IMR-90 (cell line): ENCODE data around the gene DCLRE1A. TPM values are rescaled to one million over a fixed set of nuclear protein-coding genes. Genes with fewer than 3 reads are reported as not detected.

Experiments used
- ATAC-seq: fragments of 200-7000 bp; cut with Tn5 transposase; 2 replicates; pipeline ENCODE4 v1.9.1; 2020; ENCODE audit warnings: low read depth, mild to moderate bottlenecking, moderate library complexity
- BruUV-seq: library from RNA; stranded (reverse); fragments of 400-500 nt; replicated peaks from 2 replicates; lab custom pipeline; 2021; lab: Mats Ljungman, UMichigan
- CTCF ChIA-PET: fragments of 300-600 bp; formaldehyde crosslinking; extraction: SDS; loops from one replicate; lab custom pipeline; 2021; ENCODE audit warnings: antibody characterized with exemption; lab: Yijun Ruan, JAX
- POLR2A ChIA-PET: fragments of 300-600 bp; sonication (Branson Sonifier 250); formaldehyde crosslinking; loops from one replicate; lab custom pipeline; 2022; ENCODE audit warnings: antibody characterized with exemption; ENCODE audit not compliant: unreplicated experiment; lab: Charles Lee
- DNase-seq: peaks from one replicate; pipeline ENCODE4 v3.0.0; 2013
- H2AFZ ChIP-seq: replicated peaks from 2 replicates; pipeline ENCODE3; 2013; ENCODE audit warnings: low read length, mild to moderate bottlenecking; ENCODE audit not compliant: poor library complexity
- H2AK5ac ChIP-seq: 2 replicates; pipeline ENCODE4 v1.6.1; 2013; ENCODE audit warnings: low read depth, low read length, inconsistent platforms
- H2AK9ac ChIP-seq: replicated peaks from 2 replicates; pipeline ENCODE3; 2013; ENCODE audit warnings: mild to moderate bottlenecking, low read depth, low read length, moderate library complexity; ENCODE audit not compliant: poor library complexity
- H2BK120ac ChIP-seq: 2 replicates; pipeline ENCODE4 v1.6.1; 2013; ENCODE audit warnings: low read depth, low read length, inconsistent platforms
- H2BK15ac ChIP-seq: 3 replicates; pipeline ENCODE4 v1.6.1; 2013; ENCODE audit warnings: low read depth, low read length, inconsistent platforms
- H2BK20ac ChIP-seq: 2 replicates; pipeline ENCODE4 v1.6.1; 2013; ENCODE audit warnings: low read depth, mild to moderate bottlenecking, inconsistent platforms, low read length, moderate library complexity
- H2BK5ac ChIP-seq: 2 replicates; pipeline ENCODE4 v1.6.1; 2013; ENCODE audit warnings: mild to moderate bottlenecking, low read depth, low read length, inconsistent platforms; ENCODE audit not compliant: poor library complexity, severe bottlenecking
- H3K14ac ChIP-seq: replicated peaks from 2 replicates; pipeline ENCODE4 v1.6.1; 2013; ENCODE audit warnings: low read depth, low read length, inconsistent platforms
- H3K18ac ChIP-seq: 2 replicates; pipeline ENCODE4 v1.6.1; 2013; ENCODE audit warnings: low read depth, low read length, control low read depth
- H3K23ac ChIP-seq: 2 replicates; pipeline ENCODE4 v1.6.1; 2013; ENCODE audit warnings: low read depth, low read length, inconsistent platforms
- H3K27ac ChIP-seq: 2 replicates; pipeline ENCODE4 v1.5.1; 2013; ENCODE audit warnings: mild to moderate bottlenecking, control low read depth, low read length; ENCODE audit not compliant: insufficient read depth
- H3K27me3 ChIP-seq: 2 replicates; pipeline ENCODE4 v1.6.1; 2013; ENCODE audit warnings: low read length; ENCODE audit not compliant: control insufficient read depth, insufficient read depth
- H3K36me3 ChIP-seq: 2 replicates; pipeline ENCODE4 v1.6.1; 2013; ENCODE audit warnings: low read length, mixed read lengths; ENCODE audit not compliant: control insufficient read depth, insufficient read depth
- H3K4ac ChIP-seq: 2 replicates; pipeline ENCODE4 v1.6.1; 2013; ENCODE audit warnings: low read depth, low read length, inconsistent platforms
- H3K4me1 ChIP-seq: 2 replicates; pipeline ENCODE4 v1.6.1; 2013; ENCODE audit warnings: low read length, mixed read lengths; ENCODE audit not compliant: control insufficient read depth, insufficient read depth
- H3K4me2 ChIP-seq: 2 replicates; pipeline ENCODE4 v1.6.1; 2013; ENCODE audit warnings: low read depth, mild to moderate bottlenecking, control low read depth, low read length, moderate library complexity
- H3K4me3 ChIP-seq: 2 replicates; pipeline ENCODE4 v1.5.1; 2013; ENCODE audit warnings: low read depth, mild to moderate bottlenecking, control low read depth, low read length, moderate library complexity; ENCODE audit not compliant: insufficient read depth
- H3K56ac ChIP-seq: 2 replicates; pipeline ENCODE4 v1.6.1; 2013; ENCODE audit warnings: low read length, inconsistent platforms; ENCODE audit not compliant: insufficient read depth; ENCODE audit errors: extremely low read depth
- H3K79me1 ChIP-seq, 2 experiments: 2 replicates each; pipeline ENCODE4 v1.6.1; 2013; ENCODE audit warnings: low read length in 2 of 2, inconsistent platforms in 1 of 2, low read depth in 1 of 2
- H3K9ac ChIP-seq: 2 replicates; pipeline ENCODE4 v1.6.1; 2013; ENCODE audit warnings: low read depth, low read length, control low read depth
- H3K9me1 ChIP-seq: 2 replicates; pipeline ENCODE4 v1.6.1; 2013; ENCODE audit warnings: low read length, inconsistent platforms; ENCODE audit not compliant: insufficient read depth
- H3K9me3 ChIP-seq: 2 replicates; pipeline ENCODE4 v1.6.1; 2013; ENCODE audit warnings: low read length; ENCODE audit not compliant: control insufficient read depth, insufficient read depth
- H4K20me1 ChIP-seq: 2 replicates; pipeline ENCODE4 v1.6.1; 2013; ENCODE audit warnings: low read length, inconsistent platforms; ENCODE audit not compliant: insufficient read depth
- H4K5ac ChIP-seq: 2 replicates; pipeline ENCODE4 v1.6.1; 2013; ENCODE audit warnings: mild to moderate bottlenecking, low read depth, low read length, control low read depth
- H4K8ac ChIP-seq, 2 experiments: 2 replicates each; pipeline ENCODE4 v1.6.1; 2013; ENCODE audit warnings: low read depth in 2 of 2, low read length in 2 of 2, control low read depth in 1 of 2, inconsistent platforms in 1 of 2
- H4K91ac ChIP-seq: 2 replicates; pipeline ENCODE4 v1.6.1; 2013; ENCODE audit warnings: low read depth, low read length, inconsistent platforms; ENCODE audit not compliant: insufficient read depth
- CEBPB ChIP-seq: IDR thresholded peaks from 2 replicates; pipeline ENCODE4 v1.6.1; 2012; ENCODE audit warnings: low read depth, low read length, improper control_type of control experiment
- CHD1 ChIP-seq: IDR thresholded peaks from 2 replicates; pipeline ENCODE4 v1.6.1; 2012; ENCODE audit warnings: low read depth, low read length, improper control_type of control experiment
- ELK1 ChIP-seq: fragments of 150-350 bp; IDR thresholded peaks from 2 replicates; pipeline ENCODE4 v1.6.1; 2016; ENCODE audit warnings: low read depth, mild to moderate bottlenecking, low read length, moderate library complexity, borderline replicate concordance
- FOS ChIP-seq: fragments of 150-350 bp; IDR thresholded peaks from 2 replicates; pipeline ENCODE4 v1.6.1; 2016; ENCODE audit warnings: low read depth, low read length
- MAZ ChIP-seq: IDR thresholded peaks from 2 replicates; pipeline ENCODE4 v1.6.1; 2012; ENCODE audit warnings: low read depth, mild to moderate bottlenecking, low read length, improper control_type of control experiment, moderate library complexity, borderline replicate concordance
- MXI1 ChIP-seq: IDR thresholded peaks from 2 replicates; pipeline ENCODE4 v1.6.1; 2012; ENCODE audit warnings: low read depth, mild to moderate bottlenecking, low read length, moderate library complexity, borderline replicate concordance
- POLR2A ChIP-seq: IDR thresholded peaks from 2 replicates; pipeline ENCODE4 v1.6.1; 2012; ENCODE audit warnings: mild to moderate bottlenecking, low read depth, low read length
- RAD21 ChIP-seq: IDR thresholded peaks from 2 replicates; pipeline ENCODE4 v1.6.1; 2012; ENCODE audit warnings: low read length, improper control_type of control experiment
- RCOR1 ChIP-seq: IDR thresholded peaks from 2 replicates; pipeline ENCODE4 v1.6.1; 2012; ENCODE audit warnings: mild to moderate bottlenecking, low read length, improper control_type of control experiment; ENCODE audit not compliant: insufficient replicate concordance
- USF2 ChIP-seq: fragments of 150-350 bp; IDR thresholded peaks from 2 replicates; pipeline ENCODE4 v1.6.1; 2017; ENCODE audit warnings: mild to moderate bottlenecking, antibody characterized with exemption, low read length, low read depth
- WGBS, 2 experiments: methylation state at CpG; one replicate each; pipeline versions ENCODE4 v1.1.5 to v1.1.7; 2013; ENCODE audit warnings: missing lambda C conversion rate in 2 of 2; ENCODE audit not compliant: insufficient read length in 1 of 2; ENCODE audit errors: extremely low coverage in 2 of 2; 5-methylcytosine and 5-hydroxymethylcytosine counted together
- dilution Hi-C: fragments of 300-500 bp; cut with HindIII; formaldehyde crosslinking; loops from one replicate; pipeline ENCODE4 v1.14.3; 2018; ENCODE audit warnings: low sequenced_read_pairs; ENCODE audit not compliant: unreplicated experiment
- in situ Hi-C: fragments of 300-500 bp; cut with MboI; formaldehyde crosslinking; loops from 3 replicates; pipeline ENCODE4 v1.14.3; 2019; ENCODE audit warnings: low sequenced_read_pairs, inconsistent platforms, mixed read lengths
- intact Hi-C: fragments of 100-400 bp; cut with micrococcal nuclease; formaldehyde crosslinking; loops from 2 replicates; pipeline ENCODE4 v1.10.0; 2022
- polyA plus RNA-seq, 3 experiments: library from polyadenylated mRNA; depleted of rRNA; stranded (reverse); fragments of >200 nt; gene quantifications; 2 replicates each; pipeline ENCODE4 v1.2.3, GENCODE V29; 2012; ENCODE audit warnings: low replicate concordance in 1 of 3
- total RNA-seq: library from RNA; depleted of rRNA; stranded (reverse); fragments of >200 nt; gene quantifications from 2 replicates; pipeline ENCODE4 v1.2.3, GENCODE V29; 2012

The DCLRE1A gene
- total and polyA plus RNA-seq, 2 of the 4 experiments (the other 2 are of a cell fraction): 3.1 to 6.3 TPM

- Histone ChIP-seq H3K79me1 (no peaks in the 10 kb centered on the region), H3K56ac (no peak overlapping the region), H3K27me3 (peaks cover 25% of the 10 kb centered on the region), H4K20me1 (no peaks in the 10 kb centered on the region), H2AK5ac (no peak overlapping the region), H3K14ac (no peak overlapping the region), H3K27ac (no peak overlapping the region), H2AK9ac (no peak overlapping the region), H4K8ac (no peak overlapping the region), H2BK20ac (no peak overlapping the region), H3K9me1 (no peaks in the 10 kb centered on the region), H3K4me2 (no peak overlapping the region), H4K5ac (no peak overlapping the region), H3K4me3 (no peak overlapping the region), H2BK15ac (no peak overlapping the region), H2AFZ (no peak overlapping the region), H3K18ac (no peak overlapping the region), H3K36me3 (no peaks in the 10 kb centered on the region), H2BK5ac (no peak overlapping the region), H3K4ac (no peak overlapping the region), H3K9ac (no peak overlapping the region), H3K23ac (no peak overlapping the region), H3K4me1 (no peaks in the 10 kb centered on the region; the same call in 1 of the 2 replicates), H2BK120ac (no peak overlapping the region), H4K91ac (no peak overlapping the region), H3K9me3 (peaks cover 2% of the 10 kb centered on the region; the same call in 1 of the 2 replicates)
- BruUV-seq: no TSS peak
- no CpG with 5 or more reads among the region's 4 CpGs for WGBS, 2 experiments
- intact Hi-C loops (loop anchor here (10.0 kb wide), 1 partner anchor 1318 kb away; no protein-coding TSS in a partner anchor), dilution Hi-C loops (no loop called here), in situ Hi-C loops (no loop called here)
- POLR2A ChIA-PET: no interaction called here
- no peak for DNase-seq
- ATAC-seq: no peak
- CTCF ChIA-PET: interaction anchor here (0.6 kb wide), 1 partner anchor 243 kb away, joined by 3 read pairs; no protein-coding TSS in a partner anchor
- TF ChIP-seq ELK1: no peak
- TF ChIP-seq CHD1: no peak
- no peak for TF ChIP-seq RAD21
- TF ChIP-seq USF2: no peak
- TF ChIP-seq FOS: no peak
- no peak for TF ChIP-seq MAZ
- TF ChIP-seq MXI1: no peak
- TF ChIP-seq CEBPB: no peak
- TF ChIP-seq POLR2A: no peak
- no peak for TF ChIP-seq RCOR1
Observed at GRCh38 chr10:113806503-113806902, 47.4 kb downstream of the DCLRE1A start.
